ENCODE measurements around the gene PRSS12. TPM values are rescaled to one million over a fixed set of nuclear protein-coding genes. Genes with fewer than 3 reads are reported as not detected.
"Not testable (repeated sequence)": the region's sequence is repeated elsewhere in the genome, so short reads cannot be mapped to it uniquely, and the experiment has no call there.

PRSS12 gene
- total RNA-seq, 1 experiment from 2014 or later, result 12.2 TPM

DNA sequence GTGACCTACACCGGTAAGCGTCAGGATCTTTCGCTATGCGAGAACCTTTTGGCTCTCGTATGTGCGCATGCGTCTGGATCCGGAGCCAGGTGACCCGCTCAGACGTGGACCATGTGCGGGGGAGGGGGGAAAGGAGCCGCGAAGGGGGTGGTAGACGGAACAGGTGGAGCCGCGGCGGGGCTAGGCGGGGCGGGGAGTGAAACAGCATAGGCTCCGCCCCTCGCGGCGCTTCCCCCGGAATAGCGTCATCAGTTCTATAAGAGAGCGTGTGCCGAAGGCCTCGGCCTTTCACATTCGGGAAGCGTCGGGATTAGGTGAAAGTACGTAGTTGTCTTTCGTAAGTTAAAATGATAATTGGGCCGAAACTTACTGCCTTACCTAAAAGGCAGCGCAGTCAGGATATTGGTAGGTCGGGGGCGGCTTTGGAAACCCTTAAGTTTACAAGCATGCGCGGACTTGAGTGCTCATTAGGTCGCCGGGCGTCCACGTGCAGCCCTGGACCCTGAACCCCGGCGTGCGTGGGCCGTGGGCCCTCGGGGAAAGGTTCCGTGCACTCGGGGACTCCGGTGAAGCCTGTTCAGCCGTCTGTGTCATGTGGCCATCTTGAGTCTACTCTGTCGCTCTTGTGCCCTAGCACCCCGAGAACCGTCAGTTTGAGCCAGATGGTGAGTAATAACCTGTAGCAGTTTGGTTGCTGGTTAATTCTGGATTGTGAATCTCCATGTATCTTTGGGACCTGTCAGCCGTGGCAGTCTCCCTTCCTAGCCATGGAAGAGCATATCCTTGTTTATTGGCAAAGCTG is 74.1 kb downstream of the PRSS12 start:
- peak; percentile 95 for DNase-seq (ENCODE audit: low spot score)

DNA sequence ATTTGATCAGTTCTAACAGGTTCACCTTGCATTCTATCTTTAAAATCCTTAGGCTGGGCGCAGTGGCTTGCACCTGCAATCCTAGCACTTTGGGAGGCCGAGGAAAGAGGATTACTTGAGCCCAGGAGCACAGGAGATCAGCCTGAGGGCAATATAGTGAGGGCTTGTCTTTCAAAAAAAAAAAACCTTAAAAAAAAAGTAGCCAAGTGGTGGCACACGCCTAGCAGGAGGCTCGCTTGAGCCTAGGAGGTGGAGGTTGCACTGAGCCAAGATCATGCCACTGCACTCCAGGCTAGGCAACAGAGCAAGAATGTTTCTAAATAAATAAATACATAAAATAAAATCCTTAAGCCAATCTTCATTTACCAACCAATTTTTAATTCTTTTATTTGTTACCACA is 75.6 kb downstream of the PRSS12 start:
- DNase-seq (ENCODE audit: low spot score), result no peak

DNA sequence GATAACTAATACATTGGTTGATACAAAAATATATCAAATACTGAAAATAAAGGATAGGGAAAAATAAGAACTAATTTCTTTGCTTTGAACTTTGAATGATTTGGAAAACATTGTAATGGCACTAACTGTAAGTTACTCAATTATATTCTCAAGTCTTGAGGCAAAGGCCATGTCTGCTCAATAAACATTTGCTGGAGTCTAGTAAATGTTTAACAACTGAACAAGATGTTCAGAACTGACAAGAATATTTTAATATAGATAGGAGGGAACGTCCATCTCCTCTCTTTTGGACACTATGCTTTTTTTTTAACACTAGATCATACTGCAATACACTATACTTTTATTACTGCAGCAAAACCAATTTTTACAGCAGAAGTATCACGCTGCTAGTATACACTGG is 76.2 kb downstream of the PRSS12 start:
- no peak for DNase-seq (ENCODE audit: low spot score)

DNA sequence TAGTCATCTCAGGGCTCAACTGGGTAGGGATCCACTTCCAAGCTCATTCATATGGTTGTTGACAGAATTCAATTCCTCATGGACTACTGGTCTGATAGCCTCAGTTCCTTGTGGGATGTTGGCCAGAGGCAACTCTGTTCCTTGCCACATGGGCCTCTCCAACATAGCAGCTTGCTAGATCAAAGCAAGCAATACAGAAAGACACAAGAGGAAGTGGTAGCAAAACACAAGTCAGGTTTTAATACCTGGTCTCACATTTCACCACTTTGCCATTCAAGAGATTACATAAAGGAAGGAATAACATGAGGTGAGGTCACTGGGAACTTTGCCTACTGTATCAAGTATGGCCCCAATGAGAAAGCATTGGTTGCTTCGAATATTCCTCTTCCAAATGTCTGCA is 79.2 kb downstream of the PRSS12 start:
- DNase-seq (ENCODE audit: low spot score), result no peak

DNA sequence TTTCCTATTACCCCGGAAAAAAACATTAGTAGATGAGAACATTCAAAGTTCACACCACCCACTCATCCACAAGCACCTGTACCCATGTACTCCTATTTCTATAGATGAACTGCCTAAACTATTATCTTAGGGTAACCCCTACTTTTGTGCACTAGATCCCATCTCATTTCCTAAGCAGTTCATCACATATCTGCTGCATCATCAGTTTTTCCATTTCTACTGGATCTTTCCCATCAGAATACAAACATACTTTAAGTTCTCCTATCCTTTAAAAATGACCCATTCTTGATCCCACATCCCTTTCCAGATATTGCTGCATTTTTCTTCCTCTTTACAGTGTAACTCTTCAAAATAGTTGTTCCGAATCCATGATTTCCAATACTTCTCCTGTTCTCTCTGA is 81.0 kb downstream of the PRSS12 start:
- DNase-seq (ENCODE audit: low spot score), result no peak

- DNase-seq (ENCODE audit: low spot score), result peak; percentile 36
These were observed 82.3 kb downstream of the PRSS12 start for GRCh38 chr4:118270492-118270891.

DNA sequence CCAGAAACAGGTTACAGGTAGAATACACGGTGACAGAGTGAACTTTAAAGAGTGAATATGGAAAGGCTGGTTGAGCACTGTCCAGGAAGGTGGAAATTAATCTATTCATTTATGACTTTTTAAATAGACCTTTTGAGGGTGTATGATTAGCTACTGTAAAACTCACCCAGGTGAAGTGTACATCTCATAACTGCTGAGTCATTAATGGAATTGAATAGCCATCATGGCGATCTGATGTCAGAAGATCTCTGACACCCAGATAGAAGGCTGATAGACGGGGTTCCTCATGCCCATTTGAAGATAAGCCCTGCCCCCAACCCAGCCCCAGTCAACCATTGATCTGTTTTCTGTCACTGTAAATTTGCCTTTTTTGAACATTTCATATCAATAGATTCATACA is 84.0 kb downstream of the PRSS12 start:
- no peak for DNase-seq (ENCODE audit: low spot score)

DNA sequence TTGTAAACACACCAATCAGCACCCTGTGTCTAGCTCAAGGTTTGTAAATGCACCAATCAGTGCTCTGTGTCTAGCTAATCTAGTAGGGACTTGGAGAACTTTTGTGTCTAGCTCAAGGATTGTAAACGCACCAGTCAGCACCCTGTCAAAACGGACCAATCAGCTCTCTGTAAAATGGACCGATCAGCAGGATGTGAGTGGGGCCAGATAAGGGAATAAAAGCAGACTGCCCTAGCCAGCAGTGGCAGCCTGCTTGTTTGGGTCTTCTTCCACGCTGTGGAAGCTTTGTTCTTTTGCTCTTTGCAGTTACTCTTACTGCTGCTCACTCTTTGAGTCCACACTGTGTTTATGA is 86.7 kb downstream of the PRSS12 start:
- DNase-seq (ENCODE audit: low spot score), result not testable (repeated sequence)

- DNase-seq (ENCODE audit: low spot score), result no peak
These were observed 87.3 kb downstream of the PRSS12 start for GRCh38 chr4:118265312-118266144.

GRCh38 chr4:118264096-118264495 is 88.7 kb downstream of the PRSS12 start:
- no peak for DNase-seq (ENCODE audit: low spot score)

- DNase-seq (ENCODE audit: low spot score), result no peak
These were observed 92.5 kb downstream of the PRSS12 start for GRCh38 chr4:118260309-118260708.

DNA sequence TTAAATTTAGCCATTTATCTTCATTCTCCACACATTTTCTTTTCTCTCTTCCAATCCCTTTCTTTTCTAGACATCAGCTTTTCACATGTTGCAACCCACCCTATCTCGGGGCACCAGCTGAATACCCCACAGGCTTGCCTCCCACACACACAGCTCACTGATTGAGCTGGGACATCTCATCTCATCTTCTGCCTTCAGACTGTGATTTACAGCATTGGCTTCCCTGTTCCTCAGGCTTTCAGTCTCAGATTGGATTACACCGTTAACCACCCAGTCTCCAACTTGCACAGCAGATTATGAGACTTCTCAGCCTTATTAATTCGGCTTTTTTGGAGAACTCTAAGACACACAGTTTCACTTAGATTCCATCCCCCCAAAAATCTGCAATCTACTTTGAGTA is 93.7 kb downstream of the PRSS12 start:
- no peak for DNase-seq (ENCODE audit: low spot score)

- DNase-seq (ENCODE audit: low spot score), result no peak
These were observed 98.4 kb downstream of the PRSS12 start for GRCh38 chr4:118254368-118254767.

GRCh38 chr4:118249890-118250289 is 102.9 kb downstream of the PRSS12 start:
- DNase-seq (ENCODE audit: low spot score), result no peak

DNA sequence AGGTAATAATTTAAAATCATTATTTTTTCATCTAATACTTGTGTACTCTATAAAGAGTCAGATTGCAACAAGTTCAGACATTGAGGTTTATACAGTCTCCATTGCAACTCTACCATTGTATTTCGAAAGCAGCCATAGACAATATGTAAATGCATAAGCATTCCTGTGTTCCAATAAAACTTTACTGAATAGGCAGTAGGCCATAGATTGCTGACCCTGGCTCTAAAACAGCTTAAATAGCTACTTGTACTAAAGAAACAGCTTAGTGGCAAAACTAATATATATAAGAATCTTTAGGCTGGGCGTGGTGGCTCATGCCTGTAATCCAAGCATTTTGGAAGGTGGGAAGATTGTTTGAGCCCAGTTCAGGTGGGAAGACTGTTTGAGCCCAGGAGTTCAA is 115.3 kb downstream of the PRSS12 start:
- no peak for DNase-seq (ENCODE audit: low spot score)

DNA sequence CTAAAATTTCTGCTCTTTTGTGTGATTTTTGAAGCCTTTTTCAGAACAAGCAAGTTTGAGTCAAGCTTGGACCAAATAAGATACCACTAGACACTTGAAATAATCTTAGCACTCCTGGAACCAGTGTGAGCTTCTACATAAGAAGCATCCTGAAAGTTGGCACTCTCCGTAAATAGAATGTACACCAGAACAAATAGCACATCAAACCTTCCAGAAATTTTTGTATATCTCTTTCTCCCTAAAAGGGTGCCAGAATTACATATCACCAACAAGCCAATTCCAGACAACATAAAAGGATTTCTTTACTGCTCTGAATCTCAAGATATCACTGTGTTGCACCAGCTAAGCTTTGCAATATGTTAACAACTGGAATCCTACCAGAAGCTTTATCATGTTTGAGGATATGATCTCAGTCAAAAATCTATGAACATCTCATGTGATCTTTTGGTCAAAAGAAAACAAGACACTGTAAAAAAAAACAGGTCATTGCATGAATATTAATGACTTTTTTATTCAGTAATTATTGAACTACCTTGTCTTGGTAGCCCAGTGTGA is 117.2 kb downstream of the PRSS12 start:
- no peak for DNase-seq (ENCODE audit: low spot score)

Measured in H4 (cell line).